WTC11 (cell line): ENCODE measurements around the gene CHID1. TPM values are rescaled to one million over a fixed set of nuclear protein-coding genes. Genes with fewer than 3 reads are reported as not detected.
A peak's percentile ranks its signal among the peaks of the same experiment; 100 is the strongest.

ENCODE experiments used
- ATF1 ChIP-seq: sonication (generic); formaldehyde crosslinking; IDR thresholded peaks from 2 replicates; pipeline ENCODE4 v1.8.1; 2023; ENCODE audit warnings: mild to moderate bottlenecking, moderate library complexity, missing genetic modification reagents
- ELF4 ChIP-seq: sonication (generic); formaldehyde crosslinking; IDR thresholded peaks from 2 replicates; pipeline ENCODE4 v1.8.1; 2022; ENCODE audit warnings: low read depth, mild to moderate bottlenecking, moderate library complexity, missing genetic modification reagents
- HMGA2 ChIP-seq: fragments of 250-450 bp; sonication (Bioruptor Pico); IDR thresholded peaks from 2 replicates; pipeline ENCODE4 v1.4.0; 2021; ENCODE audit warnings: mild to moderate bottlenecking, moderate library complexity
- NR2C2 ChIP-seq: sonication (generic); formaldehyde crosslinking; IDR thresholded peaks from 2 replicates; pipeline ENCODE4 v1.8.0; 2022; ENCODE audit warnings: mild to moderate bottlenecking, missing genetic modification reagents
- RELA ChIP-seq: sonication (generic); formaldehyde crosslinking; IDR thresholded peaks from 2 replicates; pipeline ENCODE4 v1.8.1; 2022; ENCODE audit warnings: missing genetic modification reagents, mild to moderate bottlenecking, borderline replicate concordance
- total RNA-seq: library from RNA; stranded (reverse); gene quantifications from 3 replicates; pipeline ENCODE4 v1.2.3, GENCODE V29; 2021
- TF ChIP-seq, protein P1 (sequence below): fragments of 250-450 bp; sonication (Bioruptor Pico); IDR thresholded peaks from 2 replicates; pipeline ENCODE4 v1.9.0; 2021; ENCODE audit warnings: mild to moderate bottlenecking, borderline replicate concordance
- TF ChIP-seq, protein P2 (sequence below): sonication (generic); formaldehyde crosslinking; IDR thresholded peaks from 2 replicates; pipeline ENCODE4 v1.8.1; 2023; ENCODE audit warnings: mild to moderate bottlenecking, missing genetic modification reagents
- TF ChIP-seq, protein P3 (sequence below): sonication (generic); formaldehyde crosslinking; IDR thresholded peaks from 2 replicates; pipeline ENCODE4 v1.8.1; 2022; ENCODE audit warnings: mild to moderate bottlenecking, moderate library complexity, missing genetic modification reagents
- TF ChIP-seq, protein P4 (sequence below): fragments of 250-450 bp; sonication (Bioruptor Pico); IDR thresholded peaks from 2 replicates; pipeline ENCODE4 v1.9.0; 2021; ENCODE audit warnings: mild to moderate bottlenecking
- TF ChIP-seq, protein P5 (sequence below): sonication (generic); formaldehyde crosslinking; IDR thresholded peaks from 2 replicates; pipeline ENCODE4 v1.8.0; 2022; ENCODE audit warnings: mild to moderate bottlenecking, missing genetic modification reagents
- TF ChIP-seq, protein P6 (sequence below): sonication (generic); formaldehyde crosslinking; IDR thresholded peaks from 2 replicates; pipeline ENCODE4 v1.8.1; 2022; ENCODE audit warnings: missing genetic modification reagents, borderline replicate concordance
- TF ChIP-seq, protein P7 (sequence below): sonication (generic); formaldehyde crosslinking; IDR thresholded peaks from 2 replicates; pipeline ENCODE4 v1.8.1; 2023; ENCODE audit warnings: mild to moderate bottlenecking, moderate library complexity, missing genetic modification reagents
- TF ChIP-seq, protein P8 (sequence below): fragments of 250-450 bp; sonication (Bioruptor Pico); IDR thresholded peaks from 2 replicates; pipeline ENCODE4 v1.9.0; 2021; ENCODE audit warnings: moderate library complexity, mild to moderate bottlenecking, inconsistent platforms, borderline replicate concordance
- TF ChIP-seq, protein P9 (sequence below): fragments of 250-450 bp; sonication (Bioruptor Pico); IDR thresholded peaks from 2 replicates; pipeline ENCODE4 v1.8.0; 2021; ENCODE audit warnings: mild to moderate bottlenecking
- TF ChIP-seq, protein P10 (sequence below): fragments of 250-450 bp; sonication (Bioruptor Pico); IDR thresholded peaks from 2 replicates; pipeline ENCODE4 v2.1.2; 2022; ENCODE audit warnings: mild to moderate bottlenecking, moderate library complexity
- TF ChIP-seq, protein P11 (sequence below): sonication (generic); formaldehyde crosslinking; IDR thresholded peaks from 2 replicates; pipeline ENCODE4 v1.8.1; 2023; ENCODE audit warnings: mild to moderate bottlenecking, missing genetic modification reagents, moderate library complexity

The CHID1 gene
- total RNA-seq, 1 experiment from 2014 or later, result 92.8 TPM

DNA sequence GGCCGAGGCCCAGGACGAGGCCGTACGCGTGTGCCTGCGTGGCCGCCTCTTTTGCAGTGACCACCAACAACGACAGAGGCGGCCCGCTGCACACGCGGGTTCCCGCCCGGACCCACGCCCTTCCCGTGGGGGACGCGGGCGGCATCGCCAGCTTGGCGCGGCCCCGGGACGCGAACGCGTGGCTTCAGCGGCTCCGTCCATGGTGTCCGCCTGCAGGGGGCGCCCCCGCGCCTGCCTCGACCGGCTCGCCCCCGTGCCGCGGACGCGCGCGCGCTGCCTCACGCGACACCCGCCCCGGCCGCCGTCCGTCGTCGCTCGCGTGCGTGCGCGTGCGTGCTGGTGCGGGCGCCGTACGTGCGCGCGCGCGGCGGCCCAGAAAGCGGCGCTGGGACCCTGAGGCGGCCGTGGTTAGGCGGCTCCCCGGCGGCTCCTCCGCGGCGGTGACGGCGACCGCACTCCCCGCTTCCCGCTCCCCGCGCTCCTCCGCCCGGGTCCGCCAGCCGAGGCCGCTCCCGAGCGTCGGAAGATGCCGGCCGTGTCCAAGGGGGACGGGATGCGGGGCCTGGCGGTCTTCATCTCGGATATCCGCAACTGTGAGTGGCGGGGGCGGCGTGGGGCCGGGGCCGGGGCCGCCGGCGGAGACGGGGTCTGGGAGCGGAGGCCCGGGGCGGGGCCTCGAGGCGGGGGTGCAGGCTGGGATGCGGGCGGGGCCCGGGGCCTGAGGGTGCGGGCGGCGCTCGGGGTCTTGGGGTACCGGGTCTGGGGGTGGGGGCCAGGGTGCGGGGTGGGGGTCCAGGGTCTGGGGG lies 15.1 kb upstream of the CHID1 start, which contains the start of gene AP2A2 (continued):
- TF ChIP-seq, protein P1, sequence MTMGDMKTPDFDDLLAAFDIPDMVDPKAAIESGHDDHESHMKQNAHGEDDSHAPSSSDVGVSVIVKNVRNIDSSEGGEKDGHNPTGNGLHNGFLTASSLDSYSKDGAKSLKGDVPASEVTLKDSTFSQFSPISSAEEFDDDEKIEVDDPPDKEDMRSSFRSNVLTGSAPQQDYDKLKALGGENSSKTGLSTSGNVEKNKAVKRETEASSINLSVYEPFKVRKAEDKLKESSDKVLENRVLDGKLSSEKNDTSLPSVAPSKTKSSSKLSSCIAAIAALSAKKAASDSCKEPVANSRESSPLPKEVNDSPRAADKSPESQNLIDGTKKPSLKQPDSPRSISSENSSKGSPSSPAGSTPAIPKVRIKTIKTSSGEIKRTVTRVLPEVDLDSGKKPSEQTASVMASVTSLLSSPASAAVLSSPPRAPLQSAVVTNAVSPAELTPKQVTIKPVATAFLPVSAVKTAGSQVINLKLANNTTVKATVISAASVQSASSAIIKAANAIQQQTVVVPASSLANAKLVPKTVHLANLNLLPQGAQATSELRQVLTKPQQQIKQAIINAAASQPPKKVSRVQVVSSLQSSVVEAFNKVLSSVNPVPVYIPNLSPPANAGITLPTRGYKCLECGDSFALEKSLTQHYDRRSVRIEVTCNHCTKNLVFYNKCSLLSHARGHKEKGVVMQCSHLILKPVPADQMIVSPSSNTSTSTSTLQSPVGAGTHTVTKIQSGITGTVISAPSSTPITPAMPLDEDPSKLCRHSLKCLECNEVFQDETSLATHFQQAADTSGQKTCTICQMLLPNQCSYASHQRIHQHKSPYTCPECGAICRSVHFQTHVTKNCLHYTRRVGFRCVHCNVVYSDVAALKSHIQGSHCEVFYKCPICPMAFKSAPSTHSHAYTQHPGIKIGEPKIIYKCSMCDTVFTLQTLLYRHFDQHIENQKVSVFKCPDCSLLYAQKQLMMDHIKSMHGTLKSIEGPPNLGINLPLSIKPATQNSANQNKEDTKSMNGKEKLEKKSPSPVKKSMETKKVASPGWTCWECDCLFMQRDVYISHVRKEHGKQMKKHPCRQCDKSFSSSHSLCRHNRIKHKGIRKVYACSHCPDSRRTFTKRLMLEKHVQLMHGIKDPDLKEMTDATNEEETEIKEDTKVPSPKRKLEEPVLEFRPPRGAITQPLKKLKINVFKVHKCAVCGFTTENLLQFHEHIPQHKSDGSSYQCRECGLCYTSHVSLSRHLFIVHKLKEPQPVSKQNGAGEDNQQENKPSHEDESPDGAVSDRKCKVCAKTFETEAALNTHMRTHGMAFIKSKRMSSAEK (CRISPR knock-in tag), result no peak
- TF ChIP-seq HMGA2 (CRISPR knock-in tag), result no peak
- TF ChIP-seq, protein P2, sequence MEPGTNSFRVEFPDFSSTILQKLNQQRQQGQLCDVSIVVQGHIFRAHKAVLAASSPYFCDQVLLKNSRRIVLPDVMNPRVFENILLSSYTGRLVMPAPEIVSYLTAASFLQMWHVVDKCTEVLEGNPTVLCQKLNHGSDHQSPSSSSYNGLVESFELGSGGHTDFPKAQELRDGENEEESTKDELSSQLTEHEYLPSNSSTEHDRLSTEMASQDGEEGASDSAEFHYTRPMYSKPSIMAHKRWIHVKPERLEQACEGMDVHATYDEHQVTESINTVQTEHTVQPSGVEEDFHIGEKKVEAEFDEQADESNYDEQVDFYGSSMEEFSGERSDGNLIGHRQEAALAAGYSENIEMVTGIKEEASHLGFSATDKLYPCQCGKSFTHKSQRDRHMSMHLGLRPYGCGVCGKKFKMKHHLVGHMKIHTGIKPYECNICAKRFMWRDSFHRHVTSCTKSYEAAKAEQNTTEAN (CRISPR knock-in tag), result no peak
- no peak for TF ChIP-seq ELF4 (CRISPR knock-in tag)
- TF ChIP-seq, protein P3, sequence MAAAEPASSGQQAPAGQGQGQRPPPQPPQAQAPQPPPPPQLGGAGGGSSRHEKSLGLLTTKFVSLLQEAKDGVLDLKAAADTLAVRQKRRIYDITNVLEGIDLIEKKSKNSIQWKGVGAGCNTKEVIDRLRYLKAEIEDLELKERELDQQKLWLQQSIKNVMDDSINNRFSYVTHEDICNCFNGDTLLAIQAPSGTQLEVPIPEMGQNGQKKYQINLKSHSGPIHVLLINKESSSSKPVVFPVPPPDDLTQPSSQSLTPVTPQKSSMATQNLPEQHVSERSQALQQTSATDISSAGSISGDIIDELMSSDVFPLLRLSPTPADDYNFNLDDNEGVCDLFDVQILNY (CRISPR knock-in tag), result peak; percentile 75
- TF ChIP-seq, protein P4, sequence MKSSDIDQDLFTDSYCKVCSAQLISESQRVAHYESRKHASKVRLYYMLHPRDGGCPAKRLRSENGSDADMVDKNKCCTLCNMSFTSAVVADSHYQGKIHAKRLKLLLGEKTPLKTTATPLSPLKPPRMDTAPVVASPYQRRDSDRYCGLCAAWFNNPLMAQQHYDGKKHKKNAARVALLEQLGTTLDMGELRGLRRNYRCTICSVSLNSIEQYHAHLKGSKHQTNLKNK (CRISPR knock-in tag), result no peak
- TF ChIP-seq, protein P5, sequence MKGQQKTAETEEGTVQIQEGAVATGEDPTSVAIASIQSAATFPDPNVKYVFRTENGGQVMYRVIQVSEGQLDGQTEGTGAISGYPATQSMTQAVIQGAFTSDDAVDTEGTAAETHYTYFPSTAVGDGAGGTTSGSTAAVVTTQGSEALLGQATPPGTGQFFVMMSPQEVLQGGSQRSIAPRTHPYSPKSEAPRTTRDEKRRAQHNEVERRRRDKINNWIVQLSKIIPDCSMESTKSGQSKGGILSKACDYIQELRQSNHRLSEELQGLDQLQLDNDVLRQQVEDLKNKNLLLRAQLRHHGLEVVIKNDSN (CRISPR knock-in tag), result no peak
- no peak for TF ChIP-seq NR2C2 (CRISPR knock-in tag)
- TF ChIP-seq, protein P6, sequence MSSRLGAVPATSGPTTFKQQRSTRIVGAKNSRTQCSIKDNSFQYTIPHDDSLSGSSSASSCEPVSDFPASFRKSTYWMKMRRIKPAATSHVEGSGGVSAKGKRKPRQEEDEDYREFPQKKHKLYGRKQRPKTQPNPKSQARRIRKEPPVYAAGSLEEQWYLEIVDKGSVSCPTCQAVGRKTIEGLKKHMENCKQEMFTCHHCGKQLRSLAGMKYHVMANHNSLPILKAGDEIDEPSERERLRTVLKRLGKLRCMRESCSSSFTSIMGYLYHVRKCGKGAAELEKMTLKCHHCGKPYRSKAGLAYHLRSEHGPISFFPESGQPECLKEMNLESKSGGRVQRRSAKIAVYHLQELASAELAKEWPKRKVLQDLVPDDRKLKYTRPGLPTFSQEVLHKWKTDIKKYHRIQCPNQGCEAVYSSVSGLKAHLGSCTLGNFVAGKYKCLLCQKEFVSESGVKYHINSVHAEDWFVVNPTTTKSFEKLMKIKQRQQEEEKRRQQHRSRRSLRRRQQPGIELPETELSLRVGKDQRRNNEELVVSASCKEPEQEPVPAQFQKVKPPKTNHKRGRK (CRISPR knock-in tag), result no peak
- TF ChIP-seq, protein P7, sequence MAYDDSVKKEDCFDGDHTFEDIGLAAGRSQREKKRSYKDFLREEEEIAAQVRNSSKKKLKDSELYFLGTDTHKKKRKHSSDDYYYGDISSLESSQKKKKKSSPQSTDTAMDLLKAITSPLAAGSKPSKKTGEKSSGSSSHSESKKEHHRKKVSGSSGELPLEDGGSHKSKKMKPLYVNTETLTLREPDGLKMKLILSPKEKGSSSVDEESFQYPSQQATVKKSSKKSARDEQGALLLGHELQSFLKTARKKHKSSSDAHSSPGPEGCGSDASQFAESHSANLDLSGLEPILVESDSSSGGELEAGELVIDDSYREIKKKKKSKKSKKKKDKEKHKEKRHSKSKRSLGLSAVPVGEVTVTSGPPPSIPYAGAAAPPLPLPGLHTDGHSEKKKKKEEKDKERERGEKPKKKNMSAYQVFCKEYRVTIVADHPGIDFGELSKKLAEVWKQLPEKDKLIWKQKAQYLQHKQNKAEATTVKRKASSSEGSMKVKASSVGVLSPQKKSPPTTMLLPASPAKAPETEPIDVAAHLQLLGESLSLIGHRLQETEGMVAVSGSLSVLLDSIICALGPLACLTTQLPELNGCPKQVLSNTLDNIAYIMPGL (CRISPR knock-in tag), result peak; percentile 76; the same call in 1 of the 2 replicates
- TF ChIP-seq, protein P8, sequence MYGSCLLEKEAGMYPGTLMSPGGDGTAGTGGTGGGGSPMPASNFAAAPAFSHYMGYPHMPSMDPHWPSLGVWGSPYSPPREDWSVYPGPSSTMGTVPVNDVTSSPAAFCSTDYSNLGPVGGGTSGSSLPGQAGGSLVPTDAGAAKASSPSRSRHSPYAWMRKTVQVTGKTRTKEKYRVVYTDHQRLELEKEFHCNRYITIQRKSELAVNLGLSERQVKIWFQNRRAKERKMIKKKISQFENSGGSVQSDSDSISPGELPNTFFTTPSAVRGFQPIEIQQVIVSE (CRISPR knock-in tag), result no peak
- TF ChIP-seq, protein P9, sequence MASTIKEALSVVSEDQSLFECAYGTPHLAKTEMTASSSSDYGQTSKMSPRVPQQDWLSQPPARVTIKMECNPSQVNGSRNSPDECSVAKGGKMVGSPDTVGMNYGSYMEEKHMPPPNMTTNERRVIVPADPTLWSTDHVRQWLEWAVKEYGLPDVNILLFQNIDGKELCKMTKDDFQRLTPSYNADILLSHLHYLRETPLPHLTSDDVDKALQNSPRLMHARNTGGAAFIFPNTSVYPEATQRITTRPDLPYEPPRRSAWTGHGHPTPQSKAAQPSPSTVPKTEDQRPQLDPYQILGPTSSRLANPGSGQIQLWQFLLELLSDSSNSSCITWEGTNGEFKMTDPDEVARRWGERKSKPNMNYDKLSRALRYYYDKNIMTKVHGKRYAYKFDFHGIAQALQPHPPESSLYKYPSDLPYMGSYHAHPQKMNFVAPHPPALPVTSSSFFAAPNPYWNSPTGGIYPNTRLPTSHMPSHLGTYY, result peak; percentile 76; the same call in 1 of the 2 replicates
- TF ChIP-seq, protein P10, sequence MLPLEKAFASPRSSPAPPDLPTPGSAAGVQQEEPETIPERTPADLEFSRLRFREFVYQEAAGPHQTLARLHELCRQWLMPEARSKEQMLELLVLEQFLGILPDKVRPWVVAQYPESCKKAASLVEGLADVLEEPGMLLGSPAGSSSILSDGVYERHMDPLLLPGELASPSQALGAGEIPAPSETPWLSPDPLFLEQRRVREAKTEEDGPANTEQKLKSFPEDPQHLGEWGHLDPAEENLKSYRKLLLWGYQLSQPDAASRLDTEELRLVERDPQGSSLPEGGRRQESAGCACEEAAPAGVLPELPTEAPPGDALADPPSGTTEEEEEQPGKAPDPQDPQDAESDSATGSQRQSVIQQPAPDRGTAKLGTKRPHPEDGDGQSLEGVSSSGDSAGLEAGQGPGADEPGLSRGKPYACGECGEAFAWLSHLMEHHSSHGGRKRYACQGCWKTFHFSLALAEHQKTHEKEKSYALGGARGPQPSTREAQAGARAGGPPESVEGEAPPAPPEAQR (CRISPR knock-in tag), result peak; percentile 83; the same call in 1 of the 2 replicates
- no peak for TF ChIP-seq ATF1 (CRISPR knock-in tag)
- no peak for TF ChIP-seq RELA (CRISPR knock-in tag)
- TF ChIP-seq, protein P11, sequence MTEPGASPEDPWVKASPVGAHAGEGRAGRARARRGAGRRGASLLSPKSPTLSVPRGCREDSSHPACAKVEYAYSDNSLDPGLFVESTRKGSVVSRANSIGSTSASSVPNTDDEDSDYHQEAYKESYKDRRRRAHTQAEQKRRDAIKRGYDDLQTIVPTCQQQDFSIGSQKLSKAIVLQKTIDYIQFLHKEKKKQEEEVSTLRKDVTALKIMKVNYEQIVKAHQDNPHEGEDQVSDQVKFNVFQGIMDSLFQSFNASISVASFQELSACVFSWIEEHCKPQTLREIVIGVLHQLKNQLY (CRISPR knock-in tag), result no peak; the same call in 1 of the 2 replicates
